B cell (primary cell): ENCODE measurements around the gene DOHH.

Source experiments
- EZH2 ChIP-seq: IDR thresholded peaks from 2 replicates; pipeline ENCODE4 v1.6.1; 2012; ENCODE audit warnings: borderline replicate concordance, low read depth, mild to moderate bottlenecking, moderate library complexity, low read length; ENCODE audit not compliant: insufficient read depth, poor library complexity, severe bottlenecking
- TF ChIP-seq, protein P1 (sequence below): fragments of 200-600 bp; IDR thresholded peaks from one replicate; pipeline ENCODE4 v1.8.0; 2022; ENCODE audit warnings: antibody characterized with exemption, mild to moderate bottlenecking

DNA sequence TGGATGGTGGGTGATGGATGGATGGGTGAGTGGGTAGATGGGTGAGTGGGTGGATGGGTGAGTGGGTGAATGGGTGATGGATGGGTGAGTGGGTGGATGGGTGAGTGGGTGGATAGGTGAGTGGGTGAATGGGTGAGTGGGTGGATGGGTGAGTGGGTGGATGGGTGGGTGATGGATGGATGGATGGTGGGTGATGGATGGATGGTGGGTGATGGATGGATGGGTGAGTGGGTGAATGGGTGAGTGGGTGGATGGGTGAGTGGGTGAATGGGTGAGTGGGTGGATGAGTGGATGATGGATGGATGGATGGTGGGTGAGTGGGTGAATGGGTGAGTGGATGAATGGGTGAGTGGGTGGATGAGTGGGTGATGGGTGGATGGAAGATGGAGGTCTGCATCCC lies 23.0 kb downstream of the DOHH start:
- TF ChIP-seq, protein P1, sequence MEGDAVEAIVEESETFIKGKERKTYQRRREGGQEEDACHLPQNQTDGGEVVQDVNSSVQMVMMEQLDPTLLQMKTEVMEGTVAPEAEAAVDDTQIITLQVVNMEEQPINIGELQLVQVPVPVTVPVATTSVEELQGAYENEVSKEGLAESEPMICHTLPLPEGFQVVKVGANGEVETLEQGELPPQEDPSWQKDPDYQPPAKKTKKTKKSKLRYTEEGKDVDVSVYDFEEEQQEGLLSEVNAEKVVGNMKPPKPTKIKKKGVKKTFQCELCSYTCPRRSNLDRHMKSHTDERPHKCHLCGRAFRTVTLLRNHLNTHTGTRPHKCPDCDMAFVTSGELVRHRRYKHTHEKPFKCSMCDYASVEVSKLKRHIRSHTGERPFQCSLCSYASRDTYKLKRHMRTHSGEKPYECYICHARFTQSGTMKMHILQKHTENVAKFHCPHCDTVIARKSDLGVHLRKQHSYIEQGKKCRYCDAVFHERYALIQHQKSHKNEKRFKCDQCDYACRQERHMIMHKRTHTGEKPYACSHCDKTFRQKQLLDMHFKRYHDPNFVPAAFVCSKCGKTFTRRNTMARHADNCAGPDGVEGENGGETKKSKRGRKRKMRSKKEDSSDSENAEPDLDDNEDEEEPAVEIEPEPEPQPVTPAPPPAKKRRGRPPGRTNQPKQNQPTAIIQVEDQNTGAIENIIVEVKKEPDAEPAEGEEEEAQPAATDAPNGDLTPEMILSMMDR = no peak
- no peak for TF ChIP-seq EZH2
